Endothelial cell (in vitro differentiated cells): ENCODE results near the gene PIK3AP1. TPM values are rescaled to one million over a fixed set of nuclear protein-coding genes. Genes with fewer than 3 reads are reported as not detected.

Source experiments
- DNase-seq: peaks from one replicate; pipeline ENCODE4 v3.0.0; 2021; ENCODE audit warnings: low spot score
- H3K27ac Mint-ChIP-seq: one replicate; pipeline ENCODE4 v1.8.0; 2021; ENCODE audit warnings: mixed read lengths, inconsistent platforms; ENCODE audit not compliant: unreplicated experiment
- H3K27me3 Mint-ChIP-seq: one replicate; pipeline ENCODE4 v1.8.0; 2021; ENCODE audit warnings: mild to moderate bottlenecking, moderate library complexity, mixed read lengths, inconsistent platforms; ENCODE audit not compliant: unreplicated experiment
- H3K36me3 Mint-ChIP-seq: one replicate; pipeline ENCODE4 v1.8.0; 2021; ENCODE audit warnings: mild to moderate bottlenecking, low read depth, mixed read lengths, inconsistent platforms; ENCODE audit not compliant: unreplicated experiment
- H3K4me1 Mint-ChIP-seq: one replicate; pipeline ENCODE4 v1.8.0; 2021; ENCODE audit warnings: mild to moderate bottlenecking, mixed read lengths, inconsistent platforms; ENCODE audit not compliant: unreplicated experiment
- H3K4me3 Mint-ChIP-seq: one replicate; pipeline ENCODE4 v1.8.0; 2021; ENCODE audit warnings: mild to moderate bottlenecking, mixed read lengths, inconsistent platforms; ENCODE audit not compliant: unreplicated experiment
- H3K9me3 Mint-ChIP-seq: one replicate; pipeline ENCODE4 v1.8.0; 2021; ENCODE audit warnings: mixed read lengths, inconsistent platforms; ENCODE audit not compliant: unreplicated experiment
- total RNA-seq: library from RNA; stranded (reverse); fragmentation: NEBNext Ultra II Directional; extraction: Animal tissue kit (Norgen Biotek cat#: 25700); gene quantifications from one replicate; pipeline ENCODE4 v1.2.1, GENCODE V29; 2021; ENCODE audit not compliant: unreplicated experiment
- TF ChIP-seq, protein P1 (sequence below): fragments of 200-600 bp; sonication (generic); IDR thresholded peaks from one replicate; pipeline ENCODE4 v1.5.0; 2021; ENCODE audit warnings: antibody characterized with exemption; ENCODE audit not compliant: unreplicated experiment

PIK3AP1 gene
- total RNA-seq, 1 donor from 2014 or later = 9.0 TPM

DNA sequence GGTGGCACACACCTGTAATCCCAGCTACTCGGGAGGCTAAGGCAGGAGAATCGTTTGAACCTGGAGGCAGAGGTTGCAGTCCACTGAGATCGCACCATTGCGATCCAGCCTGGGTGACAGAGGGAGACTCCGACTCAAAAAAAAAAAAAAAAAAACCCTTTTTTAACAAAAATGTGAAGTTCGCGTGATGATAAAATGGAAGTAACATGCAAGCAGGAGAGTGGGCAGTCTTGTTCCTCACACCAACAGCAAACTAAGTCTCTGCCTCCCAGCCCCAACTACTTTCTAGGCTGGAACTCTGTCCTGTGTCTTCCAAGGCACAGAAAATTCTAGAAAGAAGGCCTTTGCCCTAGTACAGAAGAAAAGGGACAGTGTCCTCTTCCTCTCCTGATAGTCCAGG is 11.3 kb downstream of the PIK3AP1 start:
- TF ChIP-seq, protein P1, sequence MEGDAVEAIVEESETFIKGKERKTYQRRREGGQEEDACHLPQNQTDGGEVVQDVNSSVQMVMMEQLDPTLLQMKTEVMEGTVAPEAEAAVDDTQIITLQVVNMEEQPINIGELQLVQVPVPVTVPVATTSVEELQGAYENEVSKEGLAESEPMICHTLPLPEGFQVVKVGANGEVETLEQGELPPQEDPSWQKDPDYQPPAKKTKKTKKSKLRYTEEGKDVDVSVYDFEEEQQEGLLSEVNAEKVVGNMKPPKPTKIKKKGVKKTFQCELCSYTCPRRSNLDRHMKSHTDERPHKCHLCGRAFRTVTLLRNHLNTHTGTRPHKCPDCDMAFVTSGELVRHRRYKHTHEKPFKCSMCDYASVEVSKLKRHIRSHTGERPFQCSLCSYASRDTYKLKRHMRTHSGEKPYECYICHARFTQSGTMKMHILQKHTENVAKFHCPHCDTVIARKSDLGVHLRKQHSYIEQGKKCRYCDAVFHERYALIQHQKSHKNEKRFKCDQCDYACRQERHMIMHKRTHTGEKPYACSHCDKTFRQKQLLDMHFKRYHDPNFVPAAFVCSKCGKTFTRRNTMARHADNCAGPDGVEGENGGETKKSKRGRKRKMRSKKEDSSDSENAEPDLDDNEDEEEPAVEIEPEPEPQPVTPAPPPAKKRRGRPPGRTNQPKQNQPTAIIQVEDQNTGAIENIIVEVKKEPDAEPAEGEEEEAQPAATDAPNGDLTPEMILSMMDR = no peak
- H3K27ac Mint-ChIP-seq = no peak overlapping the region
- no peaks in the 10 kb centered on the region for H3K36me3 Mint-ChIP-seq

DNA sequence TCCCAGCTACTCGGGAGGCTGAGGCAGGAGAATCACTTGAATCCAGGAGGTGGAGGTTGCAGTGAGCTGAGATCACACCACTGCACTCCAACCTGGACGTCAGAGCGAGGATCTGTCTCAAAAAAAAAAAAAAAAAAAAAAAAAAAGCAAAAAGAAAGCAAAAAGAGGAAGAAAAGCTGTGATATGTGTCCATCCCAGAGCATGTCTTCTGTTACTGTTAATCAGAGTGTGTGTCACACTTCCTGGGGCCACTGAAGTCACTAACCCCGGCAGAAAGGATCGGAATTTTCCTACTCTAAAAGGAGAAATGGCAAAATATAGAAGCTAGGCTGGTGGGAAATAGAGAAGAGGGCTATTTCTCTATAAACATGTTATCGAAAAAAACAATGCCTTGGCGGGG is 11.9 kb downstream of the PIK3AP1 start:
- Mint-ChIP-seq H3K4me1 (no peaks in the 10 kb centered on the region), H3K9me3 (no peaks in the 10 kb centered on the region), H3K27ac (no peak overlapping the region), H3K36me3 (no peaks in the 10 kb centered on the region), H3K4me3 (no peak overlapping the region), H3K27me3 (no peaks in the 10 kb centered on the region)
- TF ChIP-seq, protein P1 = no peak
- DNase-seq = no peak

More for the DNA sequence above, 11.3 kb downstream of the PIK3AP1 start:
- Mint-ChIP-seq H3K9me3 (no peaks in the 10 kb centered on the region), H3K27me3 (no peaks in the 10 kb centered on the region), H3K4me3 (no peak overlapping the region), H3K4me1 (no peaks in the 10 kb centered on the region)
- no peak for DNase-seq

GRCh38 chr10:96706331-96706853 is 13.9 kb downstream of the PIK3AP1 start:
- Mint-ChIP-seq H3K27ac (no peak overlapping the region), H3K27me3 (no peaks in the 10 kb centered on the region), H3K36me3 (no peaks in the 10 kb centered on the region), H3K9me3 (no peaks in the 10 kb centered on the region), H3K4me3 (no peak overlapping the region), H3K4me1 (no peaks in the 10 kb centered on the region)
- no peak for DNase-seq
- TF ChIP-seq, protein P1 = no peak

DNA sequence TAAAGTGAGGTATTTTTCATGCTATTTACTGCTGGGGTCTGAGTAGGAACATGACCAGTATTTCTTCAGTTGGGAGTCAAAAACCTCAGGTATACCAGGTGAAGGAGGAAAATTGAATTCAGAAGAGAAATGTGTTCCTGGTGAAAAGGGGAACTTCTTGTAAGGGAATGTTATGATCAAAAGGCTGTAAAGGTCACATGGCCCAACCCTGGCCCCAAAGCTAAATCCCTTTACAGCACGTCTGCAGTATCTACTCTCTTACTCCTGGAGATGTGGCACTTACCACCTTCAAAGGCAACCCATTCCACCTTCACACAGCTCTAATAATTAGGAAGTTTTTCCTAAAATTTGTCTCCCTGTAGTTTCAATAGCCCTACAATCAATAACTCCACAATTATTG is 15.2 kb downstream of the PIK3AP1 start:
- Mint-ChIP-seq H3K27me3 (no peaks in the 10 kb centered on the region), H3K36me3 (no peaks in the 10 kb centered on the region), H3K27ac (no peak overlapping the region), H3K4me1 (no peaks in the 10 kb centered on the region), H3K4me3 (no peak overlapping the region), H3K9me3 (no peaks in the 10 kb centered on the region)
- DNase-seq = no peak
- TF ChIP-seq, protein P1 = no peak

DNA sequence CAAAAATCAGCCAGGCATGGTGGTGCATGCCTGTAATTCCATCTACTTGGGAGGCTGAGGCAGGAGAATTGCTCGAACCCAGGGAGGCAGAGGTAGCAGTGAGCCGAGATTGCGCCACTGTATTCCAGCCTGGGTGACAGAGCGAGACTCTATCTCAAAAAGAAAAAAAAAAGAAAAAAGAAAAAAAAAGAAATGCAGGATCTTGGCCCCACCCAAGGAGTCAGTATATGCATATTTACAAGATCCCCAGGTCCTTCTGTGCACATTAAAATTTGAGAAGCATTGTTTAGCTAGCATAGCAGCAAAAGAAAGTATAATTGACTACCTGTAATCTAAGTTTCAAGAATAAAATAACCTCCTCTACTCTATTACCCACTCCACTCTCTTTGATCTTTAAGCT is 15.8 kb downstream of the PIK3AP1 start:
- Mint-ChIP-seq H3K4me1 (no peaks in the 10 kb centered on the region), H3K27ac (no peak overlapping the region), H3K9me3 (no peaks in the 10 kb centered on the region), H3K36me3 (no peaks in the 10 kb centered on the region), H3K4me3 (no peak overlapping the region), H3K27me3 (no peaks in the 10 kb centered on the region)
- TF ChIP-seq, protein P1 = no peak
- no peak for DNase-seq
